ENCODE results near the gene RBPJ. TPM values are rescaled to one million over a fixed set of nuclear protein-coding genes. Genes with fewer than 3 reads are reported as not detected.

Gene RBPJ
- total and polyA plus RNA-seq, 11 donors: 21.9 to 84.3 (median 37.5) TPM

DNA sequence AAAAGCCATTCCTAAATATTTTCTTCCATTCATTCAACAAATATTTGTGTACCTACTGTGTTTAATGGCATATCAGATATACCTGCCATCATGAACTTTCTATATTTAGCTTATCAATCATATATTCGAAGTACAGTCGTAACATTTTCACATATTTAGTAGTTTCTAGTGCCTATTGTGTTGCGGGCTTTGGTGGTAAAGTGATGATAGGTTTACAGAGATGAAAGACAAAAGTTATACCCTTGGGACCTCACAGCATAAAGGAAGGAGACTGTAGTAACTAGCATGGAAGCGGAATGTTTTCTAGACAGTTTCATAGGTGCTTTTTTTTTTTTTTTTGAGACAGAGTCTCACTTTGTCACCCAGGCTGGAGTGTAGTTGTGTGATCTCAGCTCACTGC, 39.5 kb downstream of the RBPJ start:
- no peak overlapping the region for H3K4me3 ChIP-seq
- no peak for TF ChIP-seq POLR2A (IDR thresholded peaks at IDR 0.05)
- TF ChIP-seq, protein P1, sequence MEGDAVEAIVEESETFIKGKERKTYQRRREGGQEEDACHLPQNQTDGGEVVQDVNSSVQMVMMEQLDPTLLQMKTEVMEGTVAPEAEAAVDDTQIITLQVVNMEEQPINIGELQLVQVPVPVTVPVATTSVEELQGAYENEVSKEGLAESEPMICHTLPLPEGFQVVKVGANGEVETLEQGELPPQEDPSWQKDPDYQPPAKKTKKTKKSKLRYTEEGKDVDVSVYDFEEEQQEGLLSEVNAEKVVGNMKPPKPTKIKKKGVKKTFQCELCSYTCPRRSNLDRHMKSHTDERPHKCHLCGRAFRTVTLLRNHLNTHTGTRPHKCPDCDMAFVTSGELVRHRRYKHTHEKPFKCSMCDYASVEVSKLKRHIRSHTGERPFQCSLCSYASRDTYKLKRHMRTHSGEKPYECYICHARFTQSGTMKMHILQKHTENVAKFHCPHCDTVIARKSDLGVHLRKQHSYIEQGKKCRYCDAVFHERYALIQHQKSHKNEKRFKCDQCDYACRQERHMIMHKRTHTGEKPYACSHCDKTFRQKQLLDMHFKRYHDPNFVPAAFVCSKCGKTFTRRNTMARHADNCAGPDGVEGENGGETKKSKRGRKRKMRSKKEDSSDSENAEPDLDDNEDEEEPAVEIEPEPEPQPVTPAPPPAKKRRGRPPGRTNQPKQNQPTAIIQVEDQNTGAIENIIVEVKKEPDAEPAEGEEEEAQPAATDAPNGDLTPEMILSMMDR (IDR thresholded peaks at IDR 0.05): no peak
- no peak for ATAC-seq
- H3K4me1 ChIP-seq: peaks cover 0 to 47% (median 15%) of the 10 kb centered on the region in 12 donors
- no peaks in the 10 kb centered on the region for H3K36me3 ChIP-seq
- intact Hi-C loops (cut with DNase I): no loop called here
- H3K27ac ChIP-seq: no peak overlapping the region
- H3K27me3 ChIP-seq: no peaks in the 10 kb centered on the region
- no peak for DNase-seq
- 84 to 89% (median 86%) methylated on average over 4 of the region's 4 CpGs for WGBS, 4 donors
- H3K9me3 ChIP-seq: no peaks in the 10 kb centered on the region

DNA sequence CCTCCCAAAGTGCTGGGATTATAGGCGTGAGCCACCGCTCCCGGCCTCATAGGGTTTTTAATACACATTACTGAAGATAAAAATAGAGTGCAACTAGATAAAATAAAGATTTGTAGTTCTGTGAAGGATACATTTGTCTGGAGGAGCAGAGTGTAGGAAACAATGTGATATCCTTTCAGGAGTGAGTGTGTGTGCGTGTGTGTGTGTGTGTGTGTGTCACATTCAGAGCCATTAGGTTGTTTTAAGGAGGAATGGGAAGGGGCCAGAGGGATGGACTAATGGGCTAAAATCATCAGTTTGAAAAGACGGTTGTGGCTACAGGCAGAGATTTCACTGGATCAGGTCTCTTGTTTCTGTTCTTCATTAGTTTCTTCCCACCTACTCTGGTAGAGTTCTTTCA, 40.0 kb downstream of the RBPJ start:
- DNase-seq (no peak), ATAC-seq (no peak)
- H3K27ac ChIP-seq: no peak overlapping the region
- H3K9me3 ChIP-seq: no peaks in the 10 kb centered on the region
- H3K27me3 ChIP-seq: no peaks in the 10 kb centered on the region
- no peaks in the 10 kb centered on the region for H3K36me3 ChIP-seq
- H3K4me3 ChIP-seq: no peak overlapping the region
- H3K4me1 ChIP-seq: peaks cover 0 to 41% (median 10%) of the 10 kb centered on the region in 12 donors
- 56 to 71% (median 66%) methylated on average over 5 of the region's 5 CpGs for WGBS, 4 donors
- TF ChIP-seq POLR2A (IDR thresholded peaks at IDR 0.05): no peak
- TF ChIP-seq, protein P1 (IDR thresholded peaks at IDR 0.05): no peak
- intact Hi-C loops (cut with DNase I): no loop called here

DNA sequence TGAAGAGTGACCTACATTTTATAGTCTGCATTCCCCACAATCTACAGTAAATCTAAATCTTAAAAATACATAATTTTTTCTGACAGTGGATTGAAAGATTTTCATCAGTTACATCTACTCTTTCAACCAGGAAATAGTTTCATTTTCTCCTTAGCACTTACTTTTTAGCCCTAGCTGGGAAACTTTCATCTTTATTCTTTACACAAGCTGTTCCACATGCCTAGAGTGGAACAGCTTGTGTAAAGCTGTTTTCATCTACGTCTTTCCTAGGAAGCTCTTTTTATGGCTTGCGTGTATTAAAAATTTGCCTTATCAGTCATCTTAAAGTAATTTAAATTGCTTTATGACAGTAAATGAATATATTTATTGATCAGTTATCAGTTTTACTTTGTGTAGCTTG, 40.5 kb downstream of the RBPJ start:
- no peak overlapping the region for H3K27ac ChIP-seq
- DNase-seq: no peak

DNA sequence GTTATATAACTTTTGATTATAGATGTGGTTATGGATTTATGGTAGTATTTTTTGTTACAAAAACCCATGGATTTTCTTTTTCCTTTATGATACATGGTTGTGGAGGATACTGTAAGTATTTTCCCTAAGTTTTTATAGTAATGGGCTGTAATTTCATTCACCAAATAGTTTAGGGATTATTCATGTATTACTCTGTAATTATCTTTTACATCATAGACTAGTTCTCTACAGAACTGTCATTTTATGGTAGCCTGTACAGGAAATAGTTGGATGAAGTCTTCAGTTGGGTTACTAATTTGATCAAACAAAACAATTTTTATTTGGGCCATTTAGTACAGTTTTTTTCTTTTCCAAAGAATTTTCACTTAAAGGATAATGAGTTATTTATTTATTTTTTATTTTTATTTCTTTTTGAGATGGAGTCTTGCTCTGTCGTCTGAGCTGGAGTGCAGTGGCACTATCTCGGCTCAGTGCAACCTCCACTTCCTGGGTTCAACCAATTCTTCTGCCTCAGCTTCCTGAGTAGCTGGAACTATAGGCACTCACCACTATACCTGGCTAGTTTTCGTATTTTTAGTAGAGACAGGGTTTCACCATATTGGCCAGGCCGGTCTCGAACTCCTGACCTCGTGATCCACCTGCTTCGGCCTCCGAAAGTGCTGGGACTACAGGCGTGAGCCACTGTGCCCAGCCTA, 42.1 kb downstream of the RBPJ start:
- no peak for DNase-seq
- Histone ChIP-seq H3K36me3 (peaks cover 0 to 7% (median 0%) of the 10 kb centered on the region in 9 donors), H3K4me1 (peaks cover 0 to 30% (median 2%) of the 10 kb centered on the region in 12 donors), H3K4me3 (no peak overlapping the region), H3K9me3 (no peaks in the 10 kb centered on the region), H3K27me3 (no peaks in the 10 kb centered on the region), H3K27ac (no peak overlapping the region)
- no peak for ATAC-seq
- WGBS, 4 donors: 96 to 98% (median 97%) methylated on average over 9 of the region's 9 CpGs
- intact Hi-C loops (cut with DNase I): no loop called here
- TF ChIP-seq, protein P1 (IDR thresholded peaks at IDR 0.05): no peak
- TF ChIP-seq POLR2A (IDR thresholded peaks at IDR 0.05): no peak

More for the DNA sequence above, 40.5 kb downstream of the RBPJ start:
- H3K4me1 ChIP-seq: peaks cover 0 to 37% (median 7%) of the 10 kb centered on the region in 12 donors
- H3K9me3 ChIP-seq: no peaks in the 10 kb centered on the region
- no peaks in the 10 kb centered on the region for H3K36me3 ChIP-seq
- no peak for ATAC-seq
- intact Hi-C loops (cut with DNase I): no loop called here
- H3K4me3 ChIP-seq: no peak overlapping the region
- TF ChIP-seq POLR2A (IDR thresholded peaks at IDR 0.05): no peak
- TF ChIP-seq, protein P1 (IDR thresholded peaks at IDR 0.05): no peak
- H3K27me3 ChIP-seq: no peaks in the 10 kb centered on the region
- WGBS, 4 donors: 81 to 87% (median 83%) methylated on average over 2 of the region's 2 CpGs
